Ishikawa (cell line): ENCODE measurements around the gene MIDN.

Experiments used
- CEBPB ChIP-seq: IDR thresholded peaks from 2 replicates; pipeline ENCODE4 v1.6.1; 2012
- CREB1 ChIP-seq: IDR thresholded peaks from 2 replicates; pipeline ENCODE4 v1.6.1; 2012; ENCODE audit warnings: low read depth
- EGR1 ChIP-seq: IDR thresholded peaks from 2 replicates; pipeline ENCODE4 v1.6.1; 2012
- EP300 ChIP-seq: IDR thresholded peaks from 2 replicates; pipeline ENCODE4 v1.6.1; 2012; ENCODE audit warnings: borderline replicate concordance
- FOXM1 ChIP-seq: IDR thresholded peaks from 2 replicates; pipeline ENCODE4 v1.6.1; 2012; ENCODE audit warnings: low read depth, borderline replicate concordance
- MAX ChIP-seq: IDR thresholded peaks from 2 replicates; pipeline ENCODE4 v1.6.1; 2012
- NFIC ChIP-seq: IDR thresholded peaks from 2 replicates; pipeline ENCODE4 v1.6.1; 2012
- RAD21 ChIP-seq: IDR thresholded peaks from 2 replicates; pipeline ENCODE4 v1.6.1; 2012; ENCODE audit warnings: low read depth
- REST ChIP-seq: IDR thresholded peaks from 2 replicates; pipeline ENCODE4 v1.6.1; 2012; ENCODE audit warnings: low read depth, mild to moderate bottlenecking
- TAF1 ChIP-seq: IDR thresholded peaks from 2 replicates; pipeline ENCODE4 v1.6.1; 2012; ENCODE audit warnings: low read depth, mild to moderate bottlenecking
- TEAD4 ChIP-seq: IDR thresholded peaks from 2 replicates; pipeline ENCODE4 v1.6.1; 2012
- USF1 ChIP-seq: IDR thresholded peaks from 2 replicates; pipeline ENCODE4 v1.6.1; 2012
- YY1 ChIP-seq: IDR thresholded peaks from 2 replicates; pipeline ENCODE4 v1.6.1; 2012; ENCODE audit warnings: low read depth

- TF ChIP-seq RAD21 (no peak), EGR1 (no peak), CREB1 (no peak), TAF1 (no peak), MAX (no peak), NFIC (no peak), EP300 (no peak), REST (no peak), CEBPB (no peak), FOXM1 (no peak), YY1 (no peak), USF1 (no peak), TEAD4 (no peak)
These were observed 15.7 kb upstream of the MIDN start for GRCh38 chr19:1232652-1233072.
